GM12878 (cell line): ENCODE data around the gene REPS2. TPM values are rescaled to one million over a fixed set of nuclear protein-coding genes. Genes with fewer than 3 reads are reported as not detected.

Experiments
- ATAC-seq: fragments of 200-7000 bp; cut with Tn5 transposase; 3 replicates; pipeline ENCODE4 v1.9.1; 2020; ENCODE audit warnings: mild to moderate bottlenecking, moderate library complexity
- BruUV-seq: library from RNA; stranded (reverse); fragments of 400-500 nt; replicated peaks from 2 replicates; lab custom pipeline; 2021; lab: Mats Ljungman, UMichigan
- CTCF ChIA-PET: fragments of 300-600 bp; sonication (Branson Sonifier 250); formaldehyde crosslinking; extraction: SDS; loops from one replicate; lab custom pipeline; 2021; ENCODE audit warnings: inconsistent platforms; lab: Yijun Ruan, JAX
- POLR2A ChIA-PET: fragments of 350-600 bp; formaldehyde crosslinking; extraction: SDS; loops from one replicate; lab custom pipeline; 2021; ENCODE audit warnings: inconsistent platforms; lab: Charles Lee
- RAD21 ChIA-PET: fragments of 300-600 bp; sonication (Branson Sonifier 250); formaldehyde crosslinking; loops from one replicate; lab custom pipeline; 2023; ENCODE audit warnings: antibody characterized with exemption; ENCODE audit not compliant: unreplicated experiment; lab: Charles Lee
- SMC1A ChIA-PET: fragments of 300-600 bp; sonication (Branson Sonifier 250); formaldehyde crosslinking; loops from one replicate; lab custom pipeline; 2023; ENCODE audit not compliant: unreplicated experiment, uncharacterized antibody; lab: Charles Lee
- DNase-seq: peaks from one replicate; pipeline ENCODE4 v3.0.0-alpha.2; 2011; ENCODE audit warnings: low read depth, low spot score
- FAIRE-seq: peaks from 3 replicates; lab custom pipeline; 2011; peaks lifted over from hg19 to GRCh38; lab: Jason Lieb, UNC
- H2AFZ ChIP-seq: 2 replicates; pipeline ENCODE4 v1.6.0; 2011; ENCODE audit warnings: low read depth, low read length, control low read depth; ENCODE audit not compliant: control insufficient read depth
- H3K27ac ChIP-seq: 2 replicates; pipeline ENCODE4 v1.5.1; 2011; ENCODE audit warnings: control low read depth; ENCODE audit not compliant: control insufficient read depth, insufficient read depth
- H3K27me3 ChIP-seq, 2 experiments: replicated peaks in 1 of 2; 2 replicates each; pipeline versions ENCODE4 v1.6.0 to v1.6.1; 2011; ENCODE audit warnings: low read length in 1 of 2; ENCODE audit not compliant: control insufficient read depth in 2 of 2, insufficient read depth in 2 of 2
- H3K36me3 ChIP-seq, 2 experiments: 2 replicates each; pipeline ENCODE4 v1.5.1; 2011; ENCODE audit warnings: low read length in 1 of 2; ENCODE audit not compliant: control insufficient read depth in 2 of 2, insufficient read depth in 2 of 2
- H3K4me1 ChIP-seq: 2 replicates; pipeline ENCODE4 v1.6.1; 2011; ENCODE audit warnings: mild to moderate bottlenecking, low read length, moderate library complexity, mixed read lengths; ENCODE audit not compliant: control insufficient read depth, insufficient read depth
- H3K4me2 ChIP-seq: 2 replicates; pipeline ENCODE4 v1.6.0; 2011; ENCODE audit warnings: control low read depth; ENCODE audit not compliant: control insufficient read depth, insufficient read depth
- H3K4me3 ChIP-seq: fragments of 200-600 bp; sonication (generic); 2 replicates; pipeline ENCODE4 v1.5.1; 2016
- H3K79me2 ChIP-seq: 2 replicates; pipeline ENCODE4 v1.6.0; 2011; ENCODE audit warnings: low read length; ENCODE audit not compliant: control insufficient read depth, insufficient read depth
- H3K9ac ChIP-seq: 2 replicates; pipeline ENCODE4 v1.8.0; 2011; ENCODE audit warnings: low read length, control low read depth, mixed read lengths; ENCODE audit not compliant: control insufficient read depth, insufficient read depth
- H3K9me3 ChIP-seq: replicated peaks from 3 replicates; pipeline ENCODE4 v1.5.1; 2011; ENCODE audit warnings: mild to moderate bottlenecking, low read length; ENCODE audit not compliant: control insufficient read depth, insufficient read depth
- H4K20me1 ChIP-seq: 2 replicates; pipeline ENCODE4 v1.6.0; 2011; ENCODE audit not compliant: control insufficient read depth, insufficient read depth
- BRCA1 ChIP-seq: IDR thresholded peaks from 2 replicates; pipeline ENCODE4 v1.6.1; 2011; ENCODE audit warnings: low read depth, low read length, improper control_type of control experiment
- CHD4 ChIP-seq: fragments of 200-600 bp; sonication (generic); IDR thresholded peaks from 2 replicates; pipeline ENCODE4 v1.6.1; 2016; ENCODE audit warnings: mild to moderate bottlenecking
- CREM ChIP-seq: IDR thresholded peaks from 2 replicates; pipeline ENCODE4 v1.6.1; 2014; ENCODE audit warnings: antibody characterized with exemption, low read depth
- DPF2 ChIP-seq: fragments of 450-650 bp; IDR thresholded peaks from 2 replicates; pipeline ENCODE4 v1.6.1; 2017; ENCODE audit warnings: mild to moderate bottlenecking
- EED ChIP-seq: sonication (generic); IDR thresholded peaks from 2 replicates; pipeline ENCODE4 v1.6.1; 2016; ENCODE audit warnings: antibody characterized with exemption, low read depth
- HDAC2 ChIP-seq: fragments of 200-600 bp; sonication (generic); IDR thresholded peaks from 2 replicates; pipeline ENCODE4 v1.6.1; 2017
- KLF5 ChIP-seq: fragments of 450-650 bp; IDR thresholded peaks from 2 replicates; pipeline ENCODE4 v1.6.1; 2014; ENCODE audit warnings: mild to moderate bottlenecking; ENCODE audit not compliant: partially characterized antibody
- NFXL1 ChIP-seq: fragments of 450-650 bp; IDR thresholded peaks from 2 replicates; pipeline ENCODE4 v1.6.1; 2017; ENCODE audit warnings: antibody characterized with exemption, mild to moderate bottlenecking, borderline replicate concordance
- NFYA ChIP-seq: IDR thresholded peaks from 2 replicates; pipeline ENCODE4 v1.6.1; 2011; ENCODE audit warnings: low read depth, mild to moderate bottlenecking, low read length, improper control_type of control experiment, borderline replicate concordance
- POU2F2 ChIP-seq: IDR thresholded peaks from 3 replicates; pipeline ENCODE4 v1.6.1; 2011; ENCODE audit warnings: low read depth, mild to moderate bottlenecking, low read length, borderline replicate concordance
- RB1 ChIP-seq: fragments of 450-650 bp; formaldehyde crosslinking; IDR thresholded peaks from 2 replicates; pipeline ENCODE4 v1.6.1; 2017; ENCODE audit warnings: mild to moderate bottlenecking, borderline replicate concordance
- SIN3A ChIP-seq: IDR thresholded peaks from 2 replicates; pipeline ENCODE4 v1.6.1; 2012; ENCODE audit warnings: low read depth, low read length, improper control_type of control experiment
- SREBF2 ChIP-seq: IDR thresholded peaks from 2 replicates; pipeline ENCODE4 v1.6.1; 2012; ENCODE audit warnings: mild to moderate bottlenecking, low read length
- WRNIP1 ChIP-seq: IDR thresholded peaks from 2 replicates; pipeline ENCODE4 v1.6.1; 2011; ENCODE audit warnings: low read depth, low read length, improper control_type of control experiment, borderline replicate concordance
- ZNF217 ChIP-seq: fragments of 450-650 bp; IDR thresholded peaks from 2 replicates; pipeline ENCODE4 v1.6.1; 2017; ENCODE audit warnings: antibody characterized with exemption, mild to moderate bottlenecking
- WGBS: methylation state at CpG from one replicate; pipeline ENCODE4 v1.1.6; 2016; ENCODE audit warnings: low lambda C conversion rate; ENCODE audit not compliant: insufficient replicate concordance, insufficient coverage; ENCODE audit errors: missing lambda C conversion rate; 5-methylcytosine and 5-hydroxymethylcytosine counted together
- in situ Hi-C: fragments of 300-500 bp; cut with MboI; formaldehyde crosslinking; loops from 9 replicates; pipeline ENCODE4 v1.14.3; 2018; ENCODE audit warnings: mixed read lengths
- intact Hi-C: fragments of 100-400 bp; cut with micrococcal nuclease; formaldehyde crosslinking; loops from one replicate; pipeline ENCODE4 v1.14.2; 2022; ENCODE audit not compliant: unreplicated experiment
- polyA plus RNA-seq, 11 experiments: library from polyadenylated mRNA; depleted of rRNA in 4 of 11; unstranded in 6 of 11; stranded (reverse) in 5 of 11; fragments of >200 nt; fragmentation: Nextera tagmentation in 4 of 11; fragmentation: Illumina TruSeq in 1 of 11; extraction: Ambion mirVana in 4 of 11; extraction: Trizol in 1 of 11; gene quantifications; 1 replicate in 1 of 11; 2 replicates in 10 of 11; pipeline versions ENCODE4 v1.2.1 to v1.2.3, GENCODE V29; 2011 to 2016; ENCODE audit warnings: inconsistent platforms in 2 of 11, missing spikeins in 2 of 11, low read depth in 1 of 11
- total RNA-seq, 4 experiments: library from RNA; depleted of rRNA in 3 of 4; stranded (reverse); fragments of >200 nt in 3 of 4; fragmentation: Illumina TruSeq in 1 of 4; extraction: Trizol in 1 of 4; gene quantifications; 2 replicates each; pipeline versions ENCODE4 v1.2.1 to v1.2.3, GENCODE V29; 2013 to 2021
- TF ChIP-seq, protein P1 (sequence below): fragments of 450-650 bp; formaldehyde crosslinking; IDR thresholded peaks from 2 replicates; pipeline ENCODE4 v1.4.0; 2022; ENCODE audit warnings: mild to moderate bottlenecking, moderate library complexity
- TF ChIP-seq, protein P2 (sequence below): fragments of 150-350 bp; IDR thresholded peaks from 2 replicates; pipeline ENCODE4 v1.6.1; 2016; ENCODE audit warnings: low read depth, low read length
- TF ChIP-seq, protein P3 (sequence below): fragments of 450-650 bp; IDR thresholded peaks from 2 replicates; pipeline ENCODE4 v1.6.1; 2018; ENCODE audit warnings: borderline replicate concordance, mild to moderate bottlenecking; ENCODE audit not compliant: partially characterized antibody

Gene REPS2
- total and polyA plus RNA-seq, 10 of the 15 experiments (the other 5 are each of a cell fraction or from before 2014, with no cell fraction given): 2.1 to 6.8 (median 3.9) TPM

DNA sequence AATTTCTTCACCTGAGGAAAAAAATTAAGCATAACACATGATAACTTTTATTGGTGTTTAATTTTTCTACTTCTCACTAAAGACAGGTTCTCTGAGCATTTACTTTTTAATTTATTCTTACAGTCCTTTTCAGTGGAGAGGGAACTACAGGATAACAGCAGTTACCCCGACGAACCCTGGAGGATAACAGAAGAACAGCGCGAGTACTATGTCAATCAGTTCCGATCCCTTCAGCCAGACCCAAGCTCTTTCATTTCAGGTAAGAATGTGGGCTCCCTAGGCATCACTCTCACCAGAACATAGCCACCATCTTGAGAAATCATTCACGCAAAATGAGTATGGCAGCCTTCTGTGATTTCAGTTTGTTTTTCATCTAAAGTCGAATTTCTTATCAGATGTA lies 100.8 kb downstream of the REPS2 start:
- BruUV-seq: no TSS peak
- intact Hi-C loops: no loop called here
- FAIRE-seq: no peak

More for the DNA sequence above, 100.8 kb downstream of the REPS2 start:
- Histone ChIP-seq H3K36me3 (no peaks in the 10 kb centered on the region), H3K27ac (no peak overlapping the region), H3K79me2 (no peaks in the 10 kb centered on the region), H2AFZ (no peak overlapping the region), H3K9me3 (no peaks in the 10 kb centered on the region), H3K4me2 (no peak overlapping the region), H3K4me1 (no peaks in the 10 kb centered on the region), H4K20me1 (no peaks in the 10 kb centered on the region), H3K27me3 (peaks cover 0 to 2% of the 10 kb centered on the region in 2 experiments; a peak in 1 of 4 replicates), H3K9ac (no peak overlapping the region), H3K4me3 (no peak overlapping the region)
- 52% methylated on average over 7 of the region's 7 CpGs for WGBS
- in situ Hi-C loops: no loop called here
- ChIA-PET POLR2A (no interaction called here), SMC1A (interaction anchor here (0.7 to 5.1 kb wide), 31 partner anchors 9 to 220 kb away, joined by 3 to 109 read pairs (median 5); no protein-coding TSS in a partner anchor), RAD21 (interaction anchor here (0.8 to 3.9 kb wide), 18 partner anchors 9 to 220 kb away, joined by 3 to 75 read pairs (median 4); no protein-coding TSS in a partner anchor), CTCF (interaction anchor here (0.6 to 5.7 kb wide), 36 partner anchors 10 to 501 kb away, joined by 3 to 205 read pairs (median 6); partner anchors contain the start of gene REPS2)
- ATAC-seq: no peak; the same call in 2 of the 3 replicates
- DNase-seq: no peak
- TF ChIP-seq, protein P1, sequence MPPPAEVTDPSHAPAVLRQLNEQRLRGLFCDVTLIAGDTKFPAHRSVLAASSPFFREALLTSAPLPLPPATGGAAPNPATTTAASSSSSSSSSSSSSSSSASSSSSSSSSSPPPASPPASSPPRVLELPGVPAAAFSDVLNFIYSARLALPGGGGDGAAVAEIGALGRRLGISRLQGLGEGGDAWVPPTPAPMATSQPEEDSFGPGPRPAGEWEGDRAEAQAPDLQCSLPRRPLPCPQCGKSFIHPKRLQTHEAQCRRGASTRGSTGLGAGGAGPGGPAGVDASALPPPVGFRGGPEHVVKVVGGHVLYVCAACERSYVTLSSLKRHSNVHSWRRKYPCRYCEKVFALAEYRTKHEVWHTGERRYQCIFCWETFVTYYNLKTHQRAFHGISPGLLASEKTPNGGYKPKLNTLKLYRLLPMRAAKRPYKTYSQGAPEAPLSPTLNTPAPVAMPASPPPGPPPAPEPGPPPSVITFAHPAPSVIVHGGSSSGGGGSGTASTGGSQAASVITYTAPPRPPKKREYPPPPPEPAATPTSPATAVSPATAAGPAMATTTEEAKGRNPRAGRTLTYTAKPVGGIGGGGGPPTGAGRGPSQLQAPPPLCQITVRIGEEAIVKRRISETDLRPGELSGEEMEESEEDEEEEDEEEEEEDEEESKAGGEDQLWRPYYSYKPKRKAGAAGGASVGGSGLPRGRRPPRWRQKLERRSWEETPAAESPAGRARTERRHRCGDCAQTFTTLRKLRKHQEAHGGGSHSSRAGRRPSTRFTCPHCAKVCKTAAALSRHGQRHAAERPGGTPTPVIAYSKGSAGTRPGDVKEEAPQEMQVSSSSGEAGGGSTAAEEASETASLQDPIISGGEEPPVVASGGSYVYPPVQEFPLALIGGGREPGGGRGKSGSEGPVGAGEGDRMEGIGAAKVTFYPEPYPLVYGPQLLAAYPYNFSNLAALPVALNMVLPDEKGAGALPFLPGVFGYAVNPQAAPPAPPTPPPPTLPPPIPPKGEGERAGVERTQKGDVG (CRISPR knock-in tag): no peak
- no peak for TF ChIP-seq WRNIP1
- no peak for TF ChIP-seq HDAC2
- TF ChIP-seq, protein P2, sequence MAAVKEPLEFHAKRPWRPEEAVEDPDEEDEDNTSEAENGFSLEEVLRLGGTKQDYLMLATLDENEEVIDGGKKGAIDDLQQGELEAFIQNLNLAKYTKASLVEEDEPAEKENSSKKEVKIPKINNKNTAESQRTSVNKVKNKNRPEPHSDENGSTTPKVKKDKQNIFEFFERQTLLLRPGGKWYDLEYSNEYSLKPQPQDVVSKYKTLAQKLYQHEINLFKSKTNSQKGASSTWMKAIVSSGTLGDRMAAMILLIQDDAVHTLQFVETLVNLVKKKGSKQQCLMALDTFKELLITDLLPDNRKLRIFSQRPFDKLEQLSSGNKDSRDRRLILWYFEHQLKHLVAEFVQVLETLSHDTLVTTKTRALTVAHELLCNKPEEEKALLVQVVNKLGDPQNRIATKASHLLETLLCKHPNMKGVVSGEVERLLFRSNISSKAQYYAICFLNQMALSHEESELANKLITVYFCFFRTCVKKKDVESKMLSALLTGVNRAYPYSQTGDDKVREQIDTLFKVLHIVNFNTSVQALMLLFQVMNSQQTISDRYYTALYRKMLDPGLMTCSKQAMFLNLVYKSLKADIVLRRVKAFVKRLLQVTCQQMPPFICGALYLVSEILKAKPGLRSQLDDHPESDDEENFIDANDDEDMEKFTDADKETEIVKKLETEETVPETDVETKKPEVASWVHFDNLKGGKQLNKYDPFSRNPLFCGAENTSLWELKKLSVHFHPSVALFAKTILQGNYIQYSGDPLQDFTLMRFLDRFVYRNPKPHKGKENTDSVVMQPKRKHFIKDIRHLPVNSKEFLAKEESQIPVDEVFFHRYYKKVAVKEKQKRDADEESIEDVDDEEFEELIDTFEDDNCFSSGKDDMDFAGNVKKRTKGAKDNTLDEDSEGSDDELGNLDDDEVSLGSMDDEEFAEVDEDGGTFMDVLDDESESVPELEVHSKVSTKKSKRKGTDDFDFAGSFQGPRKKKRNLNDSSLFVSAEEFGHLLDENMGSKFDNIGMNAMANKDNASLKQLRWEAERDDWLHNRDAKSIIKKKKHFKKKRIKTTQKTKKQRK: no peak
- TF ChIP-seq KLF5: no peak
- no peak for TF ChIP-seq ZNF217
- TF ChIP-seq POU2F2: no peak
- no peak for TF ChIP-seq BRCA1
- no peak for TF ChIP-seq RB1
- TF ChIP-seq EED: no peak
- TF ChIP-seq, protein P3, sequence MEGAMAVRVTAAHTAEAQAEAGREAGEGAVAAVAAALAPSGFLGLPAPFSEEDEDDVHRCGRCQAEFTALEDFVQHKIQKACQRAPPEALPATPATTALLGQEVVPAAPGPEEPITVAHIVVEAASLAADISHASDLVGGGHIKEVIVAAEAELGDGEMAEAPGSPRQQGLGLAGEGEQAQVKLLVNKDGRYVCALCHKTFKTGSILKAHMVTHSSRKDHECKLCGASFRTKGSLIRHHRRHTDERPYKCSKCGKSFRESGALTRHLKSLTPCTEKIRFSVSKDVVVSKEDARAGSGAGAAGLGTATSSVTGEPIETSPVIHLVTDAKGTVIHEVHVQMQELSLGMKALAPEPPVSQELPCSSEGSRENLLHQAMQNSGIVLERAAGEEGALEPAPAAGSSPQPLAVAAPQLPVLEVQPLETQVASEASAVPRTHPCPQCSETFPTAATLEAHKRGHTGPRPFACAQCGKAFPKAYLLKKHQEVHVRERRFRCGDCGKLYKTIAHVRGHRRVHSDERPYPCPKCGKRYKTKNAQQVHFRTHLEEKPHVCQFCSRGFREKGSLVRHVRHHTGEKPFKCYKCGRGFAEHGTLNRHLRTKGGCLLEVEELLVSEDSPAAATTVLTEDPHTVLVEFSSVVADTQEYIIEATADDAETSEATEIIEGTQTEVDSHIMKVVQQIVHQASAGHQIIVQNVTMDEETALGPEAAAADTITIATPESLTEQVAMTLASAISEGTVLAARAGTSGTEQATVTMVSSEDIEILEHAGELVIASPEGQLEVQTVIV: no peak
- TF ChIP-seq SREBF2: no peak
- no peak for TF ChIP-seq SIN3A
- TF ChIP-seq NFXL1: no peak
- no peak for TF ChIP-seq NFYA
- TF ChIP-seq CREM: no peak
- TF ChIP-seq DPF2: no peak
- TF ChIP-seq CHD4: no peak
